ENCODE data around the gene TTLL11. TPM values are rescaled to one million over a fixed set of nuclear protein-coding genes. Genes with fewer than 3 reads are reported as not detected.

The TTLL11 gene
- total RNA-seq, 4 donors from 2014 or later: 9.8 to 18.6 (median 15.6) TPM

- Histone ChIP-seq H3K27ac (no peak overlapping the region), H3K4me1 (peaks cover 0 to 17% (median 0%) of the 10 kb centered on the region in 4 donors), H3K36me3 (peaks cover 0 to 31% (median 0%) of the 10 kb centered on the region in 3 donors), H3K9me3 (no peaks in the 10 kb centered on the region), H3K4me3 (no peak overlapping the region), H3K27me3 (no peaks in the 10 kb centered on the region)
- 87 to 93% methylated on average over 4 of the region's 4 CpGs for WGBS, 2 donors
- TF ChIP-seq, protein P1, sequence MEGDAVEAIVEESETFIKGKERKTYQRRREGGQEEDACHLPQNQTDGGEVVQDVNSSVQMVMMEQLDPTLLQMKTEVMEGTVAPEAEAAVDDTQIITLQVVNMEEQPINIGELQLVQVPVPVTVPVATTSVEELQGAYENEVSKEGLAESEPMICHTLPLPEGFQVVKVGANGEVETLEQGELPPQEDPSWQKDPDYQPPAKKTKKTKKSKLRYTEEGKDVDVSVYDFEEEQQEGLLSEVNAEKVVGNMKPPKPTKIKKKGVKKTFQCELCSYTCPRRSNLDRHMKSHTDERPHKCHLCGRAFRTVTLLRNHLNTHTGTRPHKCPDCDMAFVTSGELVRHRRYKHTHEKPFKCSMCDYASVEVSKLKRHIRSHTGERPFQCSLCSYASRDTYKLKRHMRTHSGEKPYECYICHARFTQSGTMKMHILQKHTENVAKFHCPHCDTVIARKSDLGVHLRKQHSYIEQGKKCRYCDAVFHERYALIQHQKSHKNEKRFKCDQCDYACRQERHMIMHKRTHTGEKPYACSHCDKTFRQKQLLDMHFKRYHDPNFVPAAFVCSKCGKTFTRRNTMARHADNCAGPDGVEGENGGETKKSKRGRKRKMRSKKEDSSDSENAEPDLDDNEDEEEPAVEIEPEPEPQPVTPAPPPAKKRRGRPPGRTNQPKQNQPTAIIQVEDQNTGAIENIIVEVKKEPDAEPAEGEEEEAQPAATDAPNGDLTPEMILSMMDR (IDR thresholded peaks at IDR 0.05): no peak
- TF ChIP-seq POLR2A (IDR thresholded peaks at IDR 0.05) (no peak), EP300 (IDR thresholded peaks at IDR 0.05) (no peak)
- no peak for DNase-seq (ENCODE audit: low spot score in 2 of 2)
These were observed 56.7 kb downstream of the TTLL11 start for GRCh38 chr9:122036408-122036807.

DNA sequence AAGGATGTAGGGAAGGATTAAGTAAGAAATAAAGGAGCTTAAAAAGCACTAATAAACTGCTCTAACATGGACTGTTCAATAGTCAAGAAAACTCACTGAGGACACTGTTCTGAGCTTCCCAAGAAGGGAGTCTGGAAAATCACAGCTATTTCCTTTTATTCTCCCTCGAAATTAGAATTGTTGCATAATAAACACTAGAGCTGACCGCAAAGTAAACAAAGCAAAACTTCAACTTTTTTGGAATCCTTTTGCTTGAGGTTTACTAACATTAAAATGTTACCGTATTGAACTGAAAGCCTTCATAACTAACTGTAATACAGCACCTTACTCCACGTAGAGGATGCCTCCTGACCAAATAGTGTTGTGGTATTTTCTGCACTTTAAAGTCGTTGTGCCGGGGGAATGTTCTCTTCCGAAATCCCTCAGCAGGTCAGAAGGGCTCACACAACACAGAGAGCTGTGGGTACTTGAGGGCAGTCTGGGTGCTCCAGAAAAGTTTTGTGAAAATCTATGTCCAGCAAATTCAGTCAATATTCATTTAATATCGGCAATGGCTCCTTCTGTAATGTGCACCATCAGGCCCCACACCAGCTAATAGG is 59.2 kb downstream of the TTLL11 start:
- TF ChIP-seq POLR2A (IDR thresholded peaks at IDR 0.05) (no peak), EP300 (IDR thresholded peaks at IDR 0.05) (no peak)
- TF ChIP-seq, protein P1 (IDR thresholded peaks at IDR 0.05): no peak
- no peaks in the 10 kb centered on the region for H3K9me3 ChIP-seq
- no peak for DNase-seq (ENCODE audit: low spot score in 2 of 2)
- no peak overlapping the region for H3K4me3 ChIP-seq
- H3K4me1 ChIP-seq: peaks cover 0 to 9% (median 0%) of the 10 kb centered on the region in 4 donors
- 73 to 82% methylated on average over 8 of the region's 8 CpGs for WGBS, 2 donors
- peaks cover 0 to 41% (median 0%) of the 10 kb centered on the region in 3 donors for H3K36me3 ChIP-seq
- H3K27me3 ChIP-seq: no peaks in the 10 kb centered on the region
- H3K27ac ChIP-seq: no peak overlapping the region

DNA sequence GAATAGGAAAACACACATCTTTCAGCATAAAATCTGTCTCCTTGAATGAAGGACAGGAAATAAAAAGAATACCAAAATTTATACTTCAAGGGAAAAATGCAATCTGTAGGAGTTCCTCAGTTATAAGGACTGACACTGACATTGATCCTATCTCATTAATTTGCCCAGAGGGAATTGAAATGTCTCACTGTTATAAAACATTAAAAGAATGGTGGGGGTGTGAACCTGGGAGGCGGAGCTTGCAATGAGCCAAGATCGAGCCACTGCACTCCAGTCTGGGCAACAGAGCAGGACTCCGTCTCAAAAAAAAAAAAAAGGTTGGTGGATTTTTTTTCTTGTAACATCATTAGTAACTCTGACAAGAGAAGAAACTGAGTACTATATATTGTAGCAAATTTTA is 60.8 kb downstream of the TTLL11 start:
- Histone ChIP-seq H3K27ac (no peak overlapping the region), H3K4me1 (peaks cover 0 to 9% (median 0%) of the 10 kb centered on the region in 4 donors)
- 58 to 60% methylated on average over 3 of the region's 3 CpGs for WGBS, 2 donors

DNA sequence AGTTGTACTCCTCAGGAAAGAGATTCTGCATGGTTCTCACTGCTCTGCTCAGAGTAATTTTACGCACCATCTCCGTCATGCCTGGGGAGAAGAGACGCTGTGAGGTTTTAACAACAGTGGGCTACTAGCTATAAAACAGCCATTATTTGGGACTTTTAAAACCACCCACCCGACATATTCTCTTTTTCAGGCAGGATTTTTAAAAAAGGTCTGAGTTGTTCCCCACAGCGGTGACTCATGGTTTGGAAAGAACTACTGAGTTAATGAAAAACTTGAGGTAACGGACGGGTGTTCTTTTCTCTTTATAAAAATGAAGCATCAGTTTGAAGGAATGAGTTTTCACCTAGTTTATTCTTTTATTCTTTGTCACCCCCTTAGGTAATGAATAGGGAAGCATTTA is 61.3 kb downstream of the TTLL11 start:
- H3K9me3 ChIP-seq: peaks cover 0 to 11% (median 0%) of the 10 kb centered on the region in 4 donors
- H3K27me3 ChIP-seq: no peaks in the 10 kb centered on the region
- WGBS, 2 donors: 60 to 73% methylated on average over 7 of the region's 7 CpGs
- H3K36me3 ChIP-seq: peaks cover 0 to 41% (median 0%) of the 10 kb centered on the region in 3 donors
- peaks cover 0 to 9% (median 0%) of the 10 kb centered on the region in 4 donors for H3K4me1 ChIP-seq
- H3K27ac ChIP-seq: no peak overlapping the region
- TF ChIP-seq POLR2A (IDR thresholded peaks at IDR 0.05) (no peak), EP300 (IDR thresholded peaks at IDR 0.05) (no peak)
- H3K4me3 ChIP-seq: no peak overlapping the region
- DNase-seq (ENCODE audit: low spot score in 2 of 2): no peak

More for the DNA sequence above, 60.8 kb downstream of the TTLL11 start:
- no peak for DNase-seq (ENCODE audit: low spot score in 2 of 2)
- H3K27me3 ChIP-seq: no peaks in the 10 kb centered on the region
- H3K36me3 ChIP-seq: peaks cover 0 to 41% (median 0%) of the 10 kb centered on the region in 3 donors
- peaks cover 0 to 11% (median 0%) of the 10 kb centered on the region in 4 donors for H3K9me3 ChIP-seq
- TF ChIP-seq, protein P1 (IDR thresholded peaks at IDR 0.05): no peak
- TF ChIP-seq POLR2A (IDR thresholded peaks at IDR 0.05): no peak
- TF ChIP-seq EP300 (IDR thresholded peaks at IDR 0.05): no peak
- H3K4me3 ChIP-seq: no peak overlapping the region

- Histone ChIP-seq H3K4me1 (peaks cover 0 to 9% (median 0%) of the 10 kb centered on the region in 4 donors), H3K36me3 (peaks cover 0 to 41% (median 0%) of the 10 kb centered on the region in 3 donors), H3K27me3 (no peaks in the 10 kb centered on the region), H3K9me3 (peaks cover 0 to 11% (median 0%) of the 10 kb centered on the region in 4 donors), H3K4me3 (no peak overlapping the region), H3K27ac (no peak overlapping the region)
- no peak for DNase-seq (ENCODE audit: low spot score in 2 of 2)
- TF ChIP-seq, protein P1 (IDR thresholded peaks at IDR 0.05): no peak
- TF ChIP-seq POLR2A (IDR thresholded peaks at IDR 0.05) (no peak), EP300 (IDR thresholded peaks at IDR 0.05) (no peak)
- 75 to 79% methylated on average over 10 of the region's 10 CpGs for WGBS, 2 donors
These were observed 62.0 kb downstream of the TTLL11 start for GRCh38 chr9:122031157-122031556.

All from tibial nerve (tissue), 4 donors.